Small intestine (tissue), 7 donors: ENCODE results near the gene PAF1. TPM values are rescaled to one million over a fixed set of nuclear protein-coding genes. Genes with fewer than 3 reads are reported as not detected.

Experiments used
- DNase-seq, 2 donors: peaks; one replicate each; pipeline versions ENCODE4 v3.0.0 to v3.0.0-alpha.2; 2013
- FAIRE-seq: peaks from 2 replicates; lab custom pipeline; 2012; peaks lifted over from hg19 to GRCh38; lab: Jason Lieb, UNC
- H3K27ac ChIP-seq, 3 donors: one replicate each; pipeline ENCODE4 v1.5.1; 2013; ENCODE audit warnings: low read length in 2 of 3, mild to moderate bottlenecking in 2 of 3, control low read depth in 1 of 3, inconsistent platforms in 1 of 3, low read depth in 1 of 3, moderate library complexity in 1 of 3
- H3K27me3 ChIP-seq, 3 donors: one replicate each; pipeline ENCODE4 v1.6.1; 2013; ENCODE audit warnings: low read length in 3 of 3, inconsistent platforms in 1 of 3; ENCODE audit not compliant: control insufficient read depth in 3 of 3, insufficient read depth in 3 of 3
- H3K36me3 ChIP-seq, 3 donors: one replicate each; pipeline ENCODE4 v1.6.1; 2013; ENCODE audit warnings: low read length in 3 of 3, inconsistent platforms in 1 of 3, low read depth in 1 of 3, mild to moderate bottlenecking in 1 of 3, moderate library complexity in 1 of 3; ENCODE audit not compliant: control insufficient read depth in 3 of 3, insufficient read depth in 2 of 3
- H3K4me1 ChIP-seq, 3 donors: one replicate each; pipeline ENCODE4 v1.6.1; 2013; ENCODE audit warnings: low read length in 2 of 3, inconsistent platforms in 1 of 3, low read depth in 1 of 3, mild to moderate bottlenecking in 1 of 3, moderate library complexity in 1 of 3; ENCODE audit not compliant: control insufficient read depth in 3 of 3, insufficient read depth in 2 of 3
- H3K4me3 ChIP-seq, 3 donors: one replicate each; pipeline ENCODE4 v1.5.1; 2013; ENCODE audit warnings: low read length in 3 of 3, control low read depth in 1 of 3, inconsistent platforms in 1 of 3, low read depth in 1 of 3, mild to moderate bottlenecking in 1 of 3, moderate library complexity in 1 of 3
- H3K9me3 ChIP-seq, 2 donors: one replicate each; pipeline ENCODE4 v1.6.1; 2013; ENCODE audit warnings: low read depth in 1 of 2, low read length in 1 of 2; ENCODE audit not compliant: control insufficient read depth in 2 of 2, insufficient read depth in 1 of 2
- WGBS, 3 donors: extraction: QIAGEN DNeasy Blood & Tissue Kit; methylation state at CpG; one replicate each; pipeline ENCODE4 v1.1.7; 2013; 5-methylcytosine and 5-hydroxymethylcytosine counted together
- polyA plus RNA-seq, 4 donors: library from polyadenylated mRNA; stranded (reverse) in 3 of 4; unstranded in 1 of 4; fragments of 200-250 nt in 3 of 4; fragments of 120-200 nt in 1 of 4; gene quantifications; one replicate each; pipeline versions ENCODE4 v1.2.1 to v1.2.3, GENCODE V29; 2013
- donor health status: healthy with polysubstance abuse.
- donor health status: control.
- donor health status: control.
- donor health status: Bipolar disorder and iron deficiency.
- donor health status: healthy.

PAF1 gene
- polyA plus RNA-seq, 4 donors: 32.9 to 42.7 (median 37.9) TPM

DNA sequence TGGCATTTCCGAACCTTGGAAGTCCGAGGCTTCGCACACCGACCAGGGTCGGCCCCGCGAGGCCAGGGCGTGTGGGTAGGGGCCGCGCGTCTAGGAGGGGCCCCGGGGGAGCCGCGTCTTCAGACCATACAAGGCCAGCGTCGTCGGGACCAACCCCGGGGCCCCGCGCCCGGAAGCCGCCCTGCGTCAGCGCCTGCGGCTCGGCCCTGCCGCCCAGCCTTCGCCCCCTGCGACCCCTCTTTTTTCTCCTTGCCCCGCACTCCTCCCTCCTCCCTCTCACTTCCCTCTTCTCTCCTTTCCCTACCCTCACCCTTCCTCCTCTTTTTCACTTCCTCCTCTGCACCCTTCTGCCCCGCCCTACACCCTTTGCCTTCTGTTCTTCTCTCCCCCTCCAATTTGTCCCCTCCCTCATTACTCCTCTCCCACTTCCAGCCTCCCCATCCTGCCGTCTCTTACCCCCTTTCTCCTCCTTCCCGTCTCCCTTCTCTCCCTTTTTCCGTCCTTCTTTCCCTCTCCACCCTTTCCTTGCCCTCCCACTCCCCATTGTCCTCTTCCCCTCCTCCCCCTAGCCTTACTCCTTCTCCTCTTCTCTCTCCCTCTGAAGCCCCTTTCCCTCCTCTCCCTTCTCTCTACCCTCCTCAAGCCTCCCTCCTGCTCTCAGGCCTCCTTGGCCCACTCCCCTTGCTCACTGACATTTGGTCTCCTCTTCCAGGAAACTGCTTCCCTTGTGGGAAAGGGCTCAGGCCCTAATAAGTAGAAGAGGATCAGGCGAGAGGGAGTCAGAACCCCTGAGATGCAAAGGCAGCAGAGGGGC lies 19.3 kb upstream of the PAF1 start:
- WGBS, 3 donors: 1 to 2% (median 1%) methylated on average over 33 to 35 of the region's 35 CpGs
- peaks cover 0 to 33% (median under 1%) of the 10 kb centered on the region in 3 donors for H3K4me1 ChIP-seq
- peak overlapping the region; percentile 71 to 99 (median 99) for H3K4me3 ChIP-seq
- FAIRE-seq (no peak), DNase-seq (peak; percentile 90 to 92)
- H3K27ac ChIP-seq: peak overlapping the region; percentile 96 to 100 (median 99)
- no peaks in the 10 kb centered on the region for H3K9me3 ChIP-seq
- peaks cover 5 to 27% (median 10%) of the 10 kb centered on the region in 3 donors for H3K36me3 ChIP-seq
- peaks cover 0 to 6% (median 0%) of the 10 kb centered on the region in 3 donors for H3K27me3 ChIP-seq

DNA sequence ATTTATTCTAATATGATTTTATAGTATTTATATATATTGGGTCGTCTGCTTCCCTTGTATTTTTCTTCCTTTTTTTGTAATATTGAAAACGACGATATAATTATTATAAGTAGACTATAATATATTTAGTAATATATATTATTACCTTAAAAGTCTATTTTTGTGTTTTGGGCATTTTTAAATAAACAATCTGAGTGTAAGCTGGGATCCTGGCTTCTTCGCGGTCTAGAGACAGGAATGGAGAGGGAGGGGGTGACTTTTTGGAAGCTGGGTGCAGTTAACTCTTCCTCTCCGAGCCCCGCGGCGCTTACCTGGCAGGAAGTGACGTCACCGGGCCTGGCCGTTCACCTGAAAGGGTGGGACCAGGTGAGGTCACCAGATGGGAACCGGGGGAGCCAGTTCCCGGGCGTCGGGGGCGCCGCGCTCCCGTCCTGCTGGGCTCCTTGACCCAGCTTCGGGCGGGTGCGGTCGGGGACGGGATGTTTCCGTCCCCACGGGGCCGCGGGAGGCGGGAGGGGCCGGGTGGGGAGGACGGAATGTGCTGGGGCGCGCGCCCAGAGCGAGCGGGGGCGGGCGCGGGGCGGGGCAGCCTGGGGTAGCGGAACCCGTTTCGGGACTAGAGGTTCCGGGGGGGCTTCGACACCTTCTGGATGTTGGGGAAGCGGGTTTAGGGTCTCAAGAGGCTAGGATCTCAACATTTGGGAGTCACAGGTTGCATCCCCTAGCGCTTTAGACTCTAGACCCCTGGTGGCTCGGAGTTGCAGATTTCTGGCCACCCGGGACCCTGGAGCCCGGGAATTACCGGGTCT lies 18.5 kb upstream of the PAF1 start:
- H3K9me3 ChIP-seq: no peaks in the 10 kb centered on the region
- H3K4me3 ChIP-seq: peak overlapping the region; percentile 71 to 99 (median 99)
- peaks cover 0 to 6% (median 0%) of the 10 kb centered on the region in 3 donors for H3K27me3 ChIP-seq
- peak overlapping the region; percentile 96 to 100 (median 99) for H3K27ac ChIP-seq
- WGBS, 3 donors: 1% methylated on average over 40 to 52 of the region's 52 CpGs
- peak; percentile 96 to 97 for DNase-seq
- FAIRE-seq: no peak
- H3K36me3 ChIP-seq: peaks cover 5 to 23% (median 10%) of the 10 kb centered on the region in 3 donors
- H3K4me1 ChIP-seq: peaks cover 0 to 39% (median 6%) of the 10 kb centered on the region in 3 donors

DNA sequence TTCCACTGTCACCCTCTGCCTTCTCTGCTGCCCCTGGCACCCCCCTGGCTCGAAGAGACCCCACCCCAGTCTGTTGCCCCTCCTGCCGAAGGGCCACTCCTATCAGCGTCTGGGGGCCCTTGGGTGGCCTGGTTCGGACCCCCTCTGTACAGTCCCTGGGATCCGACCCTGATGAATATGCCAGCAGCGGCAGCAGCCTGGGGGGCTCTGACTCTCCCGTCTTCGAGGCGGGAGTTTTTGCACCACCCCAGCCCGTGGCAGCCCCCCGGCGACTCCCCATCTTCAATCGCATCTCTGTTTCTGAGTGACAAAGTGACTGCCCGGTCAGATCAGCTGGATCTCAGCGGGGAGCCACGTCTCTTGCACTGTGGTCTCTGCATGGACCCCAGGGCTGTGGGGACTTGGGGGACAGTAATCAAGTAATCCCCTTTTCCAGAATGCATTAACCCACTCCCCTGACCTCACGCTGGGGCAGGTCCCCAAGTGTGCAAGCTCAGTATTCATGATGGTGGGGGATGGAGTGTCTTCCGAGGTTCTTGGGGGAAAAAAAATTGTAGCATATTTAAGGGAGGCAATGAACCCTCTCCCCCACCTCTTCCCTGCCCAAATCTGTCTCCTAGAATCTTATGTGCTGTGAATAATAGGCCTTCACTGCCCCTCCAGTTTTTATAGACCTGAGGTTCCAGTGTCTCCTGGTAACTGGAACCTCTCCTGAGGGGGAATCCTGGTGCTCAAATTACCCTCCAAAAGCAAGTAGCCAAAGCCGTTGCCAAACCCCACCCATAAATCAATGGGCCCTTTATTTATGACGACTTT lies 17.7 kb upstream of the PAF1 start:
- Histone ChIP-seq H3K4me3 (peak overlapping the region; percentile 99), H3K36me3 (peaks cover 5 to 23% (median 10%) of the 10 kb centered on the region in 3 donors), H3K4me1 (peaks cover 0 to 38% (median 6%) of the 10 kb centered on the region in 3 donors), H3K27me3 (peaks cover 0 to 6% (median 0%) of the 10 kb centered on the region in 3 donors), H3K27ac (peak overlapping the region; percentile 96 to 100 (median 97)), H3K9me3 (no peaks in the 10 kb centered on the region)
- peak; percentile 64 to 66 for DNase-seq
- no peak for FAIRE-seq
- WGBS, 3 donors: 4 to 16% (median 7%) methylated on average over 20 of the region's 20 CpGs

DNA sequence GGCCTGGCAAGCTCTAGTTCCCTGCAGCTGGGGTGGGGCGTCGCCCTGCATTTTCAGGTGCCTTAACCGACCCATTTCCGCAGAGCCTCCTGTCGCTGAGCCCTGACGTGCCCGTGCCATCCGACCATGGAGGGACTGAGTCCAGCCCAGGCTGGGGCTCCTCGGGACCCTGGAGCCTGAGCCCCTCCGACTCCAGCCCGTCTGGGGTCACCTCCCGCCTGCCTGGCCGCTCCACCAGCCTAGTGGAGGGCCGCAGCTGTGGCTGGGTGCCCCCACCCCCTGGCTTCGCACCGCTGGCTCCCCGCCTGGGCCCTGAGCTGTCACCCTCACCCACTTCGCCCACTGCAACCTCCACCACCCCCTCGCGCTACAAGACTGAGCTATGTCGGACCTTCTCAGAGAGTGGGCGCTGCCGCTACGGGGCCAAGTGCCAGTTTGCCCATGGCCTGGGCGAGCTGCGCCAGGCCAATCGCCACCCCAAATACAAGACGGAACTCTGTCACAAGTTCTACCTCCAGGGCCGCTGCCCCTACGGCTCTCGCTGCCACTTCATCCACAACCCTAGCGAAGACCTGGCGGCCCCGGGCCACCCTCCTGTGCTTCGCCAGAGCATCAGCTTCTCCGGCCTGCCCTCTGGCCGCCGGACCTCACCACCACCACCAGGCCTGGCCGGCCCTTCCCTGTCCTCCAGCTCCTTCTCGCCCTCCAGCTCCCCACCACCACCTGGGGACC lies 16.9 kb upstream of the PAF1 start:
- peaks cover 4 to 46% (median 6%) of the 10 kb centered on the region in 3 donors for H3K4me1 ChIP-seq
- peak overlapping the region; percentile 96 to 100 (median 97) for H3K27ac ChIP-seq
- peaks cover 5 to 23% (median 10%) of the 10 kb centered on the region in 3 donors for H3K36me3 ChIP-seq
- H3K4me3 ChIP-seq: peak overlapping the region; percentile 99
- 2 to 9% (median 2%) methylated on average over 33 to 40 of the region's 40 CpGs for WGBS, 3 donors
- no peak for FAIRE-seq
- H3K27me3 ChIP-seq: peaks cover 0 to 3% (median 0%) of the 10 kb centered on the region in 3 donors
- no peaks in the 10 kb centered on the region for H3K9me3 ChIP-seq
- DNase-seq: peak; percentile 69 to 72

DNA sequence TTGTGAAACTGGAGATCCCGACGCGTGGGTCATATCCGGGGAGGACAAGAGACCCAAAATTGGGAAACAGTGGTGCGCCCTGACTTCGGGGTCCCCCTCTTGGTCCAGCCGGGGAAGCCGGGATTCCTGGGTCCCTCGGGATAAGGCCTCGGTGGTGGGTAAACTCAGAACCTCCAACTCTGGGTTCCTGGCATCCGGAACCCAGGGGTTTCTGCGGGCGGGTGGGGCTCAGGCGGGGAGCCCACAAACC lies 16.4 kb upstream of the PAF1 start:
- FAIRE-seq (no peak), DNase-seq (no peak)
- WGBS, 3 donors: 0% methylated on average over 14 of the region's 14 CpGs
- peaks cover 5 to 23% (median 10%) of the 10 kb centered on the region in 3 donors for H3K36me3 ChIP-seq
- H3K9me3 ChIP-seq: no peaks in the 10 kb centered on the region
- peak overlapping the region; percentile 96 to 100 (median 97) for H3K27ac ChIP-seq
- no peaks in the 10 kb centered on the region for H3K27me3 ChIP-seq
- H3K4me1 ChIP-seq: peaks cover 4 to 51% (median 6%) of the 10 kb centered on the region in 3 donors
- H3K4me3 ChIP-seq: peak overlapping the region; percentile 99

DNA sequence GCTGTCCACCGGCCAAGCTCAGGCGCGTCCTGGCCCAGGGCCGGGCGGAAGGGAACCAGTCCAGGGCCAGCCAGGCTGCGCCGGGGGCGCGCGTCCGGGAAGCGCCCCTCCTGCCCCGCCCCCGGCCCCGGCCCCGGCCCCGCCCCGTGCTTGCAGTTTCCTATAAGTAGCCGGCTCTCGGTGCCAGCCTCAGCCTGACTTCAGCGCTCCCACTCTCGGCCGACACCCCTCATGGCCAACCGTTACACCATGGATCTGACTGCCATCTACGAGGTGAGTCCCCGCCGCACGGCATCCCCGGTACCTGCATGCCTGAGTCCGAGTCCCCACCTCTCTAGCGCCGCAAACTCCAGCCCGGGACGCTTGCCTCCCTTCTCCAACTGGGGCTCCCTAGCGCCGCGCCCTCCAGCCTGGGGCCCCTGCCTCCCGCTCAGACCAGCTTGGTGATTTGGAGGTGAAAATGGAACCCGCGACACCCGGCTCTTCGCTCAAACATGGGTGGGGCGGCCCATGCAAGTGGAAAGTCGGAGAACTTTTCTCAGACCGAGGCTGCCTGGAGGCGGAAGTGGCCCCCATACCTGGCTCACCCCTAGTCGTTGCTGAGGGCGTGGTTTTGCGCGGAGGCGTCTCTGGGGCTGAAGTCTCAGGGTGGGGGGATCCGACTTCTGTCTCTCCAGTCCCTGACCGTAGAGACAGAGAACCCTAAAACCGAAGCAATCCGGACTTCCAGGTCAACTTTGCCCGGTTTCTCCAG lies 15.9 kb upstream of the PAF1 start, which contains the start of gene ZFP36:
ZFP36 (plus strand) TSS at position 192 of the 754 bp plus-strand sequence; CDS start at position 250, 58 bp downstream.
- H3K4me1 ChIP-seq: peaks cover 4 to 56% (median 11%) of the 10 kb centered on the region in 3 donors
- FAIRE-seq: no peak
- peak; percentile 86 to 93 for DNase-seq

More for the DNA sequence above, 15.9 kb upstream of the PAF1 start, which contains the start of gene ZFP36:
- Histone ChIP-seq H3K36me3 (peaks cover 5 to 23% (median 10%) of the 10 kb centered on the region in 3 donors), H3K9me3 (no peaks in the 10 kb centered on the region), H3K4me3 (peak within 1 kb of the TSS; percentile 99), H3K27ac (peak within 1 kb of the TSS; percentile 96 to 100 (median 97)), H3K27me3 (no peaks in the 10 kb centered on the region)
- WGBS, 3 donors: 0 to 1% (median 1%) methylated on average over 48 to 56 of the region's 56 CpGs
